Tibial nerve (tissue), 4 donors: ENCODE measurements around the gene DHRS12. TPM values are rescaled to one million over a fixed set of nuclear protein-coding genes. Genes with fewer than 3 reads are reported as not detected.

Experiments
- DNase-seq, 2 donors: peaks; one replicate each; pipeline ENCODE4 v3.0.0-alpha.2; 2019; ENCODE audit warnings: low spot score in 2 of 2
- H3K27ac ChIP-seq, 4 donors: fragments of 200-600 bp; sonication (generic) in 3 of 4; one replicate each; pipeline ENCODE4 v1.5.1; 2017 to 2019; ENCODE audit warnings: mild to moderate bottlenecking in 1 of 4
- H3K27me3 ChIP-seq, 2 donors: fragments of 200-600 bp; sonication (generic) in 1 of 2; one replicate each; pipeline versions ENCODE4 v1.5.1 to v1.6.0; 2017 to 2019
- H3K36me3 ChIP-seq, 3 donors: fragments of 200-600 bp; sonication (generic); one replicate each; pipeline ENCODE4 v1.5.1; 2018 to 2019
- H3K4me1 ChIP-seq, 4 donors: fragments of 200-600 bp; sonication (generic) in 3 of 4; one replicate each; pipeline ENCODE4 v1.5.1; 2017 to 2019
- H3K4me3 ChIP-seq, 4 donors: fragments of 200-600 bp; sonication (generic) in 3 of 4; one replicate each; pipeline ENCODE4 v1.5.1; 2017 to 2019; ENCODE audit warnings: mild to moderate bottlenecking in 1 of 4, moderate library complexity in 1 of 4
- H3K9me3 ChIP-seq, 4 donors: fragments of 200-600 bp; sonication (generic) in 3 of 4; one replicate each; pipeline ENCODE4 v1.5.1; 2017 to 2019
- CTCF ChIP-seq, 5 experiments: fragments of 200-600 bp in 3 of 5; fragments of 450-650 bp in 2 of 5; sonication (generic) in 3 of 5; IDR thresholded peaks; one replicate each; pipeline ENCODE4 v1.5.1; 2016 to 2019; ENCODE audit warnings: antibody characterized with exemption in 5 of 5, mild to moderate bottlenecking in 3 of 5, moderate library complexity in 2 of 5
- EP300 ChIP-seq, 2 donors: sonication (generic); formaldehyde crosslinking; IDR thresholded peaks; one replicate each; pipeline ENCODE4 v1.6.1; 2017; ENCODE audit warnings: antibody characterized with exemption in 2 of 2, mild to moderate bottlenecking in 1 of 2
- POLR2A ChIP-seq, 2 donors: fragments of 450-650 bp; IDR thresholded peaks; one replicate each; pipeline ENCODE4 v1.6.1; 2017; ENCODE audit warnings: antibody characterized with exemption in 2 of 2, mild to moderate bottlenecking in 2 of 2, moderate library complexity in 2 of 2
- WGBS, 2 donors: methylation state at CpG; one replicate each; pipeline ENCODE4 v1.1.5; 2018; 5-methylcytosine and 5-hydroxymethylcytosine counted together
- total RNA-seq, 4 donors: library from RNA; depleted of rRNA; stranded (reverse); fragments of >200 nt; gene quantifications; one replicate each; pipeline ENCODE4 v1.1.0, GENCODE V29; 2016

Gene DHRS12
- total RNA-seq, result 10 to 100 TPM; 12.3 to 19.5 (median 16.7) TPM

GRCh38 chr13:51803422-51804294, at the start of gene DHRS12:
TSS of gene DHRS12 (minus strand) at chr13:51804163. CDS start at chr13:51799659, 4,504 bp downstream.
- H3K4me1 ChIP-seq, result peaks cover 6 to 55% (median 24%) of the 10 kb centered on the region in 4 donors
- peak; percentile 68 to 96 for TF ChIP-seq POLR2A (IDR thresholded peaks at IDR 0.05)
- peak in 2 of 5 experiments; percentile 27 to 50 for TF ChIP-seq CTCF (IDR thresholded peaks at IDR 0.05)
- peak in 1 of 2 donors; percentile 94 for TF ChIP-seq EP300 (IDR thresholded peaks at IDR 0.05)
- WGBS, 2 donors, result 0 to 1% methylated on average over 18 to 75 of the region's 91 CpGs

GRCh38 chr13:51849145-51850101, 45.5 kb upstream of the DHRS12 start:
- Histone ChIP-seq H3K4me3 (no peak overlapping the region), H3K36me3 (no peaks in the 10 kb centered on the region), H3K27me3 (peaks cover 0 to 5% of the 10 kb centered on the region in 2 donors), H3K4me1 (peaks cover 0 to 7% (median 0%) of the 10 kb centered on the region in 4 donors), H3K27ac (no peak overlapping the region), H3K9me3 (no peaks in the 10 kb centered on the region)
- WGBS, 2 donors, result 57 to 59% methylated on average over 21 of the region's 21 CpGs
- no peak for DNase-seq
- TF ChIP-seq POLR2A (IDR thresholded peaks at IDR 0.05), result no peak
- no peak for TF ChIP-seq EP300 (IDR thresholded peaks at IDR 0.05)
- TF ChIP-seq CTCF (IDR thresholded peaks at IDR 0.05), result peak in 3 of 5 experiments; percentile 13 to 31 (median 29)

More at GRCh38 chr13:51803422-51804294, at the start of gene DHRS12:
- Histone ChIP-seq H3K36me3 (peaks cover 0 to 10% (median 0%) of the 10 kb centered on the region in 3 donors), H3K9me3 (no peaks in the 10 kb centered on the region), H3K27ac (peak within 1 kb of the TSS; percentile 96 to 100 (median 98)), H3K4me3 (peak within 1 kb of the TSS; percentile 65 to 95 (median 68)), H3K27me3 (no peaks in the 10 kb centered on the region)
- DNase-seq, result peak; percentile 88 to 90

GRCh38 chr13:51848674-51849073, 44.7 kb upstream of the DHRS12 start:
- H3K27ac ChIP-seq, result no peak overlapping the region

GRCh38 chr13:51846756-51847155, 42.8 kb upstream of the DHRS12 start:
- Histone ChIP-seq H3K27ac (no peak overlapping the region), H3K27me3 (no peaks in the 10 kb centered on the region), H3K36me3 (no peaks in the 10 kb centered on the region), H3K4me1 (peaks cover 0 to 7% (median 0%) of the 10 kb centered on the region in 4 donors), H3K4me3 (no peak overlapping the region), H3K9me3 (no peaks in the 10 kb centered on the region)
- WGBS, 2 donors, result 88 to 92% methylated on average over 1 of the region's 1 CpG
- DNase-seq, result no peak
- no peak for TF ChIP-seq CTCF (IDR thresholded peaks at IDR 0.05)
- TF ChIP-seq POLR2A (IDR thresholded peaks at IDR 0.05), result no peak

More at GRCh38 chr13:51848674-51849073, 44.7 kb upstream of the DHRS12 start:
- Histone ChIP-seq H3K36me3 (no peaks in the 10 kb centered on the region), H3K4me3 (no peak overlapping the region), H3K4me1 (peaks cover 0 to 7% (median 0%) of the 10 kb centered on the region in 4 donors), H3K9me3 (no peaks in the 10 kb centered on the region), H3K27me3 (no peaks in the 10 kb centered on the region)
- no peak for DNase-seq
- TF ChIP-seq POLR2A (IDR thresholded peaks at IDR 0.05) (no peak), EP300 (IDR thresholded peaks at IDR 0.05) (no peak), CTCF (IDR thresholded peaks at IDR 0.05) (no peak)
- 31 to 38% methylated on average over 4 of the region's 4 CpGs for WGBS, 2 donors
